ENCODE results near the gene ADSS1.

Gene ADSS1

GRCh38 chr14:104784846-104785707, 61.0 kb downstream of the ADSS1 start:
- DNase-seq: no peak

- no peak for DNase-seq
Measured at GRCh38 chr14:104785708-104786080, 61.7 kb downstream of the ADSS1 start.

GRCh38 chr14:104786091-104786586, 62.1 kb downstream of the ADSS1 start:
- DNase-seq: no peak

- no peak for DNase-seq
Measured at GRCh38 chr14:104786726-104787675, 63.0 kb downstream of the ADSS1 start.

GRCh38 chr14:104787736-104788135, 63.7 kb downstream of the ADSS1 start:
- no peak for DNase-seq

GRCh38 chr14:104788161-104788818, 64.3 kb downstream of the ADSS1 start:
- DNase-seq: no peak

- DNase-seq: no peak
Measured at GRCh38 chr14:104788873-104789663, 65.0 kb downstream of the ADSS1 start.

- DNase-seq: no peak
Measured at GRCh38 chr14:104789752-104790743, 66.0 kb downstream of the ADSS1 start.

GRCh38 chr14:104791425-104791824, 67.4 kb downstream of the ADSS1 start:
- DNase-seq: no peak

GRCh38 chr14:104792101-104792884, 68.3 kb downstream of the ADSS1 start:
- no peak for DNase-seq

- DNase-seq: no peak
Measured at GRCh38 chr14:104792945-104793702, 69.1 kb downstream of the ADSS1 start.

GRCh38 chr14:104793703-104793959, 69.6 kb downstream of the ADSS1 start:
- no peak for DNase-seq

GRCh38 chr14:104794099-104794498, 70.1 kb downstream of the ADSS1 start:
- peak in 1 of 5 donors; percentile 32 for DNase-seq

- no peak for DNase-seq
Measured at GRCh38 chr14:104794631-104794992, 70.6 kb downstream of the ADSS1 start.

- peak in 1 of 5 donors; percentile 36 for DNase-seq
Measured at GRCh38 chr14:104794993-104795780, 71.2 kb downstream of the ADSS1 start, which contains the start of gene AKT1. AKT1 (minus strand) TSS chr14:104795748; CDS start chr14:104792643, 3,105 bp downstream.

- DNase-seq: peak; percentile 31 to 68 (median 45)
Measured at GRCh38 chr14:104795781-104796686, 72.0 kb downstream of the ADSS1 start.

- no peak for DNase-seq
Measured at GRCh38 chr14:104796687-104797081, 72.7 kb downstream of the ADSS1 start.

All from T-helper 1 cell (primary cell).